ENCODE results near the gene NHLH1.

GRCh38 chr1:160371346-160371631, 4.4 kb downstream of the NHLH1 start:
- TF ChIP-seq POLR2A (IDR thresholded peaks at IDR 0.05), result no peak
- TF ChIP-seq CTCF (IDR thresholded peaks at IDR 0.05 in 4 of 5, conservative IDR thresholded peaks at IDR 0.05 in 1 of 5), result no peak
